ENCODE data around the gene THSD7B. TPM values are rescaled to one million over a fixed set of nuclear protein-coding genes. Genes with fewer than 3 reads are reported as not detected.

The THSD7B gene
- total and polyA plus RNA-seq, 2 experiments from 2014 or later, result 0.11 TPM; not detected in 1

GRCh38 chr2:136891100-136891499 is 125.8 kb downstream of the THSD7B start:
- Histone ChIP-seq H3K36me3 (ENCODE audit: low read depth) (no peaks in the 10 kb centered on the region), H2AFZ (no peak overlapping the region), H3K9me2 (ENCODE audit: insufficient read depth) (no peaks in the 10 kb centered on the region), H3K4me3 (no peak overlapping the region), H3K27ac (no peak overlapping the region), H3K4me2 (ENCODE audit: unreplicated experiment) (no peak overlapping the region), H3K9me3 (ENCODE audit: low read depth) (no peaks in the 10 kb centered on the region), H3K4me1 (ENCODE audit: insufficient read depth) (no peaks in the 10 kb centered on the region), H4K20me1 (ENCODE audit: insufficient read depth) (no peaks in the 10 kb centered on the region), H3F3A (ENCODE audit: insufficient read depth) (no peaks in the 10 kb centered on the region), H3K9ac (no peak overlapping the region), H3K79me2 (ENCODE audit: insufficient read depth) (no peaks in the 10 kb centered on the region), H3K27me3 (replicated peaks; ENCODE audit: insufficient read depth) (no peaks in the 10 kb centered on the region)
- TF ChIP-seq EZH2 (IDR thresholded peaks at IDR 0.05; ENCODE audit: insufficient read depth, poor library complexity, severe bottlenecking) (no peak), EZH2phosphoT487 (IDR thresholded peaks at IDR 0.05; ENCODE audit: insufficient read depth, low read depth) (no peak)
- WGBS, 2 experiments (ENCODE audit: low coverage in 1 of 2, low lambda C conversion rate in 2 of 2, missing lambda C conversion rate in 2 of 2), result 25 to 33% methylated on average over 1 of the region's 1 CpG
- DNase-seq, result no peak
- in situ Hi-C loops (cut with MboI), result no loop called here

GRCh38 chr2:136894007-136894634 is 128.8 kb downstream of the THSD7B start:
- 7 to 9% methylated on average over 2 of the region's 2 CpGs for WGBS, 2 experiments (ENCODE audit: low coverage in 1 of 2, low lambda C conversion rate in 2 of 2, missing lambda C conversion rate in 2 of 2)
- H2AFZ ChIP-seq, result no peak overlapping the region
- no peak for DNase-seq

GRCh38 chr2:136901732-136902131 is 136.4 kb downstream of the THSD7B start:
- H3K9me2 ChIP-seq (ENCODE audit: insufficient read depth), result no peaks in the 10 kb centered on the region
- H3K36me3 ChIP-seq (ENCODE audit: low read depth), result no peaks in the 10 kb centered on the region
- H3K79me2 ChIP-seq (ENCODE audit: insufficient read depth), result no peaks in the 10 kb centered on the region
- 28 to 41% methylated on average over 4 of the region's 4 CpGs for WGBS, 2 experiments (ENCODE audit: low coverage in 1 of 2, low lambda C conversion rate in 2 of 2, missing lambda C conversion rate in 2 of 2)
- no peak overlapping the region for H2AFZ ChIP-seq
- in situ Hi-C loops (cut with MboI), result loop anchor here (25.0 kb wide), 1 partner anchor 936 kb away; no protein-coding TSS in a partner anchor
- no peak overlapping the region for H3K27ac ChIP-seq
- H3K9ac ChIP-seq, result no peak overlapping the region
- DNase-seq, result no peak
- no peak overlapping the region for H3K4me3 ChIP-seq
- no peak overlapping the region for H3K4me2 ChIP-seq (ENCODE audit: unreplicated experiment)
- no peaks in the 10 kb centered on the region for H3K4me1 ChIP-seq (ENCODE audit: insufficient read depth)
- H4K20me1 ChIP-seq (ENCODE audit: insufficient read depth), result no peaks in the 10 kb centered on the region
- no peaks in the 10 kb centered on the region for H3K9me3 ChIP-seq (ENCODE audit: low read depth)
- no peaks in the 10 kb centered on the region for H3K27me3 ChIP-seq (replicated peaks; ENCODE audit: insufficient read depth)
- H3F3A ChIP-seq (ENCODE audit: insufficient read depth), result no peaks in the 10 kb centered on the region
- TF ChIP-seq EZH2 (IDR thresholded peaks at IDR 0.05; ENCODE audit: insufficient read depth, poor library complexity, severe bottlenecking) (no peak), EZH2phosphoT487 (IDR thresholded peaks at IDR 0.05; ENCODE audit: insufficient read depth, low read depth) (no peak)

More at GRCh38 chr2:136894007-136894634, 128.8 kb downstream of the THSD7B start:
- Histone ChIP-seq H3K36me3 (ENCODE audit: low read depth) (no peaks in the 10 kb centered on the region), H3K27ac (no peak overlapping the region), H3K4me2 (ENCODE audit: unreplicated experiment) (no peak overlapping the region), H3K9me3 (ENCODE audit: low read depth) (no peaks in the 10 kb centered on the region), H3K4me3 (no peak overlapping the region), H3K9me2 (ENCODE audit: insufficient read depth) (no peaks in the 10 kb centered on the region), H3K4me1 (ENCODE audit: insufficient read depth) (no peaks in the 10 kb centered on the region), H3K27me3 (replicated peaks; ENCODE audit: insufficient read depth) (no peaks in the 10 kb centered on the region), H3F3A (ENCODE audit: insufficient read depth) (no peaks in the 10 kb centered on the region), H3K79me2 (ENCODE audit: insufficient read depth) (no peaks in the 10 kb centered on the region), H4K20me1 (ENCODE audit: insufficient read depth) (no peaks in the 10 kb centered on the region), H3K9ac (no peak overlapping the region)
- in situ Hi-C loops (cut with MboI), result no loop called here
- TF ChIP-seq EZH2phosphoT487 (IDR thresholded peaks at IDR 0.05; ENCODE audit: insufficient read depth, low read depth) (no peak), EZH2 (IDR thresholded peaks at IDR 0.05; ENCODE audit: insufficient read depth, poor library complexity, severe bottlenecking) (no peak)

GRCh38 chr2:136905779-136906178 is 140.4 kb downstream of the THSD7B start:
- no peak overlapping the region for H3K4me3 ChIP-seq
- no peak overlapping the region for H3K4me2 ChIP-seq (ENCODE audit: unreplicated experiment)
- H4K20me1 ChIP-seq (ENCODE audit: insufficient read depth), result no peaks in the 10 kb centered on the region
- TF ChIP-seq EZH2 (IDR thresholded peaks at IDR 0.05; ENCODE audit: insufficient read depth, poor library complexity, severe bottlenecking), result no peak
- no peak for TF ChIP-seq EZH2phosphoT487 (IDR thresholded peaks at IDR 0.05; ENCODE audit: insufficient read depth, low read depth)
- no peak overlapping the region for H3K9ac ChIP-seq
- 0 to 4% methylated on average over 2 of the region's 2 CpGs for WGBS, 2 experiments (ENCODE audit: low coverage in 1 of 2, low lambda C conversion rate in 2 of 2, missing lambda C conversion rate in 2 of 2)
- no peaks in the 10 kb centered on the region for H3K9me2 ChIP-seq (ENCODE audit: insufficient read depth)
- in situ Hi-C loops (cut with MboI), result loop anchor here (25.0 kb wide), 1 partner anchor 932 kb away; no protein-coding TSS in a partner anchor
- H2AFZ ChIP-seq, result no peak overlapping the region
- no peak overlapping the region for H3K27ac ChIP-seq
- H3K4me1 ChIP-seq (ENCODE audit: insufficient read depth), result no peaks in the 10 kb centered on the region
- DNase-seq, result no peak
- no peaks in the 10 kb centered on the region for H3F3A ChIP-seq (ENCODE audit: insufficient read depth)
- no peaks in the 10 kb centered on the region for H3K79me2 ChIP-seq (ENCODE audit: insufficient read depth)
- no peaks in the 10 kb centered on the region for H3K9me3 ChIP-seq (ENCODE audit: low read depth)
- no peaks in the 10 kb centered on the region for H3K36me3 ChIP-seq (ENCODE audit: low read depth)
- no peaks in the 10 kb centered on the region for H3K27me3 ChIP-seq (replicated peaks; ENCODE audit: insufficient read depth)
